Type B pancreatic cell (in vitro differentiated cells): ENCODE measurements around the gene MRPL23. TPM values are rescaled to one million over a fixed set of nuclear protein-coding genes. Genes with fewer than 3 reads are reported as not detected.

ENCODE experiments used
- DNase-seq: peaks from one replicate; pipeline ENCODE4 v3.0.0; 2021; ENCODE audit warnings: mixed read lengths; ENCODE audit not compliant: unreplicated experiment; ENCODE audit errors: extremely low spot score
- H3K27ac Mint-ChIP-seq: 2 replicates; pipeline ENCODE4 v1.8.0; 2021; ENCODE audit warnings: mild to moderate bottlenecking, mixed read lengths
- H3K27me3 Mint-ChIP-seq: 2 replicates; pipeline ENCODE4 v1.8.0; 2021; ENCODE audit warnings: mixed read lengths
- H3K36me3 Mint-ChIP-seq: 2 replicates; pipeline ENCODE4 v1.8.0; 2021; ENCODE audit warnings: mixed read lengths
- H3K4me1 Mint-ChIP-seq: one replicate; pipeline ENCODE4 v1.8.0; 2021; ENCODE audit warnings: mixed read lengths; ENCODE audit not compliant: unreplicated experiment
- H3K4me3 Mint-ChIP-seq: 2 replicates; pipeline ENCODE4 v1.8.0; 2021; ENCODE audit warnings: mild to moderate bottlenecking, mixed read lengths
- H3K9me3 Mint-ChIP-seq: 2 replicates; pipeline ENCODE4 v1.8.0; 2021; ENCODE audit warnings: mixed read lengths
- CTCF ChIP-seq: fragments of 200-600 bp; sonication (generic); conservative IDR thresholded peaks from 2 replicates; pipeline ENCODE4 v1.5.0; 2021; ENCODE audit warnings: antibody characterized with exemption, mild to moderate bottlenecking
- total RNA-seq: library from RNA; stranded (reverse); gene quantifications from 2 replicates; pipeline ENCODE4 v1.2.1, GENCODE V29; 2021; ENCODE audit warnings: low replicate concordance

MRPL23 gene
- total RNA-seq, 1 donor from 2014 or later = 46.1 TPM

- H3K9me3 Mint-ChIP-seq = no peaks in the 10 kb centered on the region
- no peak for TF ChIP-seq CTCF
- peaks cover 25% of the 10 kb centered on the region for H3K4me1 Mint-ChIP-seq
- DNase-seq = peak; percentile 57
- no peak overlapping the region for H3K27ac Mint-ChIP-seq
- H3K36me3 Mint-ChIP-seq = no peaks in the 10 kb centered on the region
- no peaks in the 10 kb centered on the region for H3K27me3 Mint-ChIP-seq
- no peak overlapping the region for H3K4me3 Mint-ChIP-seq
Observed at GRCh38 chr11:1943576-1943975, 3.6 kb upstream of the MRPL23 start.

GRCh38 chr11:1943977-1944376, 3.2 kb upstream of the MRPL23 start:
- H3K9me3 Mint-ChIP-seq = no peaks in the 10 kb centered on the region
- H3K4me1 Mint-ChIP-seq = peaks cover 25% of the 10 kb centered on the region
- peak; percentile 56 for DNase-seq
- H3K4me3 Mint-ChIP-seq = peak overlapping the region; percentile 35
- no peaks in the 10 kb centered on the region for H3K36me3 Mint-ChIP-seq
- no peak for TF ChIP-seq CTCF
- H3K27ac Mint-ChIP-seq = peak overlapping the region; percentile 26
- H3K27me3 Mint-ChIP-seq = no peaks in the 10 kb centered on the region

GRCh38 chr11:1947592-1948237, 583 bp downstream of the MRPL23 start:
- peaks cover 8% of the 10 kb centered on the region for H3K4me1 Mint-ChIP-seq
- H3K9me3 Mint-ChIP-seq = no peaks in the 10 kb centered on the region
- TF ChIP-seq CTCF = no peak
- no peaks in the 10 kb centered on the region for H3K27me3 Mint-ChIP-seq
- DNase-seq = no peak
- no peaks in the 10 kb centered on the region for H3K36me3 Mint-ChIP-seq
- H3K4me3 Mint-ChIP-seq = no peak overlapping the region
- H3K27ac Mint-ChIP-seq = no peak overlapping the region

- no peak overlapping the region for H3K4me3 Mint-ChIP-seq
Observed at GRCh38 chr11:1948389-1948788, 1.3 kb downstream of the MRPL23 start.

GRCh38 chr11:1949302-1949701, 2.2 kb downstream of the MRPL23 start:
- Mint-ChIP-seq H3K27ac (no peak overlapping the region), H3K36me3 (no peaks in the 10 kb centered on the region), H3K4me3 (no peak overlapping the region), H3K9me3 (no peaks in the 10 kb centered on the region), H3K27me3 (no peaks in the 10 kb centered on the region), H3K4me1 (no peaks in the 10 kb centered on the region)
- no peak for DNase-seq
- TF ChIP-seq CTCF = no peak

More at GRCh38 chr11:1948389-1948788, 1.3 kb downstream of the MRPL23 start:
- Mint-ChIP-seq H3K9me3 (no peaks in the 10 kb centered on the region), H3K36me3 (no peaks in the 10 kb centered on the region), H3K4me1 (peaks cover 8% of the 10 kb centered on the region), H3K27ac (no peak overlapping the region), H3K27me3 (no peaks in the 10 kb centered on the region)
- no peak for DNase-seq
- no peak for TF ChIP-seq CTCF
